ENCODE results near the gene ZFAND2B. TPM values are rescaled to one million over a fixed set of nuclear protein-coding genes. Genes with fewer than 3 reads are reported as not detected.

Gene ZFAND2B
- total and polyA plus RNA-seq, 2 donors (not counting 1 experiment from before 2014, with no cell fraction given), result 55.2 to 115 TPM

- H3K4me1 Mint-ChIP-seq, result peaks cover 28% of the 10 kb centered on the region
These were observed 727 bp downstream of the ZFAND2B start for GRCh38 chr2:219207134-219207883.

More at GRCh38 chr2:219207134-219207883, 727 bp downstream of the ZFAND2B start:
- DNase-seq (no peak), ATAC-seq (ENCODE audit: low read depth) (no peak)
- Histone ChIP-seq H3K4me1 (ENCODE audit: control insufficient read depth in 2 of 2, insufficient read depth in 2 of 2, low read length in 2 of 2) (peaks cover 16 to 23% of the 10 kb centered on the region in 2 donors), H4K20me1 (ENCODE audit: control insufficient read depth, insufficient read depth, low read length, poor library complexity, severe bottlenecking) (peaks cover 14% of the 10 kb centered on the region), H3K9ac (ENCODE audit: low read length) (peak overlapping the region; percentile 71), H3K27me3 (replicated peaks in 1 of 4; ENCODE audit: control extremely low read depth in 1 of 4, control insufficient read depth in 3 of 4, insufficient read depth in 4 of 4, low read length in 3 of 4) (no peaks in the 10 kb centered on the region), H3K27ac (ENCODE audit: low read length in 2 of 2) (peak overlapping the region; percentile 75 to 94), H3K36me3 (replicated peaks in 1 of 2; ENCODE audit: control extremely low read depth in 1 of 2, control insufficient read depth in 1 of 2, extremely low read depth in 1 of 2, insufficient read depth in 2 of 2, low read length in 1 of 2) (peaks cover 7 to 24% of the 10 kb centered on the region in 2 experiments), H2AFZ (ENCODE audit: insufficient read depth, low read depth, low read length, poor library complexity, severe bottlenecking) (peak overlapping the region; percentile 79), H3K4me2 (replicated peaks; ENCODE audit: low read depth, low read length, poor library complexity, severe bottlenecking) (peak overlapping the region; percentile 80), H3K79me2 (ENCODE audit: control insufficient read depth, insufficient read depth, low read length) (peaks cover 6% of the 10 kb centered on the region), H3K4me3 (ENCODE audit: control extremely low read depth in 1 of 5, extremely low read depth in 1 of 5, insufficient read depth in 1 of 5, low read depth in 2 of 5, low read length in 4 of 5) (peak overlapping the region; percentile 53 to 78 (median 71)), H3K9me3 (ENCODE audit: control extremely low read depth in 1 of 3, control insufficient read depth in 2 of 3, insufficient read depth in 1 of 3, low read length in 2 of 3) (no peaks in the 10 kb centered on the region)
- Mint-ChIP-seq H3K9me3 (ENCODE audit: insufficient read depth) (no peaks in the 10 kb centered on the region), H3K27me3 (no peaks in the 10 kb centered on the region), H3K27ac (peak overlapping the region; percentile 98), H3K4me3 (peak overlapping the region; percentile 96)
- intact Hi-C loops (cut with micrococcal nuclease), result loop anchor here (1.0 to 2.0 kb wide), 2 partner anchors 22 to 37 kb away; partner anchors contain the start of genes ANKZF1, ATG9A, GLB1L and STK16
- POLR2A ChIA-PET, result interaction anchor here (0.6 to 3.0 kb wide), 16 partner anchors 10 to 181 kb away, joined by 3 to 46 read pairs (median 7); partner anchors contain the start of genes ANKZF1, ATG9A, CNPPD1 and DNAJB2
- CTCF ChIA-PET, result interaction anchor here (1.0 to 5.7 kb wide), 10 partner anchors 12 to 180 kb away, joined by 3 to 63 read pairs (median 5); partner anchors contain the start of genes ABCB6, ANKZF1, ATG9A and CNPPD1
- TF ChIP-seq EZH2 (IDR thresholded peaks at IDR 0.05; ENCODE audit: borderline replicate concordance, insufficient read depth, low read depth, low read length, poor library complexity, severe bottlenecking) (no peak), CTCF (IDR thresholded peaks at IDR 0.05) (no peak)
- WGBS (ENCODE audit: insufficient coverage), result 33% methylated on average over 18 of the region's 22 CpGs

All from B cell (primary cell).